Parathyroid adenoma (tissue), 2 donors: ENCODE data around the gene SEC61B.

Source experiments
- H2AFZ ChIP-seq: fragments of 300-600 bp; sonication (generic); one replicate; pipeline ENCODE4 v1.7.0; 2017; ENCODE audit warnings: antibody characterized with exemption, mild to moderate bottlenecking
- H3K27ac ChIP-seq: fragments of 300-600 bp; sonication (generic); one replicate; pipeline ENCODE4 v1.7.0; 2017
- H3K27me3 ChIP-seq: fragments of 300-600 bp; sonication (generic); one replicate; pipeline ENCODE4 v1.7.0; 2017; ENCODE audit warnings: low read length; ENCODE audit not compliant: control insufficient read depth, insufficient read depth
- H3K36me3 ChIP-seq: fragments of 300-600 bp; sonication (generic); one replicate; pipeline ENCODE4 v1.7.0; 2017; ENCODE audit warnings: low read length; ENCODE audit not compliant: control insufficient read depth, insufficient read depth
- H3K4me1 ChIP-seq: fragments of 300-600 bp; sonication (generic); one replicate; pipeline ENCODE4 v1.7.0; 2017; ENCODE audit warnings: control low read depth
- H3K4me2 ChIP-seq: fragments of 300-600 bp; sonication (generic); one replicate; pipeline ENCODE4 v1.7.0; 2017; ENCODE audit warnings: low read length
- H3K4me3 ChIP-seq: fragments of 300-600 bp; sonication (generic); one replicate; pipeline ENCODE4 v1.7.0; 2017; ENCODE audit warnings: low read depth, low read length
- H3K79me2 ChIP-seq: fragments of 300-600 bp; sonication (generic); one replicate; pipeline ENCODE4 v1.7.0; 2017; ENCODE audit warnings: control low read depth
- H3K9ac ChIP-seq: fragments of 300-600 bp; sonication (generic); one replicate; pipeline ENCODE4 v1.7.0; 2017; ENCODE audit warnings: mild to moderate bottlenecking
- H3K9me3 ChIP-seq: fragments of 300-600 bp; sonication (generic); one replicate; pipeline ENCODE4 v1.7.0; 2017; ENCODE audit warnings: low read length; ENCODE audit not compliant: control insufficient read depth
- TF ChIP-seq, protein P1 (sequence below): fragments of 300-600 bp; sonication (generic); IDR thresholded peaks from one replicate; pipeline ENCODE4 v1.7.0; 2017; ENCODE audit warnings: antibody characterized with exemption, mild to moderate bottlenecking
- donor health status: primary hyperparathyroidism.

SEC61B gene

GRCh38 chr9:99197987-99198386 lies 24.1 kb upstream of the SEC61B start:
- Histone ChIP-seq H3K9ac (no peak overlapping the region), H2AFZ (no peak overlapping the region), H3K79me2 (no peaks in the 10 kb centered on the region), H3K36me3 (no peaks in the 10 kb centered on the region), H3K4me3 (no peak overlapping the region), H3K27me3 (no peaks in the 10 kb centered on the region), H3K4me1 (no peaks in the 10 kb centered on the region), H3K9me3 (no peaks in the 10 kb centered on the region), H3K27ac (no peak overlapping the region), H3K4me2 (no peak overlapping the region)
- TF ChIP-seq, protein P1, sequence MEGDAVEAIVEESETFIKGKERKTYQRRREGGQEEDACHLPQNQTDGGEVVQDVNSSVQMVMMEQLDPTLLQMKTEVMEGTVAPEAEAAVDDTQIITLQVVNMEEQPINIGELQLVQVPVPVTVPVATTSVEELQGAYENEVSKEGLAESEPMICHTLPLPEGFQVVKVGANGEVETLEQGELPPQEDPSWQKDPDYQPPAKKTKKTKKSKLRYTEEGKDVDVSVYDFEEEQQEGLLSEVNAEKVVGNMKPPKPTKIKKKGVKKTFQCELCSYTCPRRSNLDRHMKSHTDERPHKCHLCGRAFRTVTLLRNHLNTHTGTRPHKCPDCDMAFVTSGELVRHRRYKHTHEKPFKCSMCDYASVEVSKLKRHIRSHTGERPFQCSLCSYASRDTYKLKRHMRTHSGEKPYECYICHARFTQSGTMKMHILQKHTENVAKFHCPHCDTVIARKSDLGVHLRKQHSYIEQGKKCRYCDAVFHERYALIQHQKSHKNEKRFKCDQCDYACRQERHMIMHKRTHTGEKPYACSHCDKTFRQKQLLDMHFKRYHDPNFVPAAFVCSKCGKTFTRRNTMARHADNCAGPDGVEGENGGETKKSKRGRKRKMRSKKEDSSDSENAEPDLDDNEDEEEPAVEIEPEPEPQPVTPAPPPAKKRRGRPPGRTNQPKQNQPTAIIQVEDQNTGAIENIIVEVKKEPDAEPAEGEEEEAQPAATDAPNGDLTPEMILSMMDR: no peak

DNA sequence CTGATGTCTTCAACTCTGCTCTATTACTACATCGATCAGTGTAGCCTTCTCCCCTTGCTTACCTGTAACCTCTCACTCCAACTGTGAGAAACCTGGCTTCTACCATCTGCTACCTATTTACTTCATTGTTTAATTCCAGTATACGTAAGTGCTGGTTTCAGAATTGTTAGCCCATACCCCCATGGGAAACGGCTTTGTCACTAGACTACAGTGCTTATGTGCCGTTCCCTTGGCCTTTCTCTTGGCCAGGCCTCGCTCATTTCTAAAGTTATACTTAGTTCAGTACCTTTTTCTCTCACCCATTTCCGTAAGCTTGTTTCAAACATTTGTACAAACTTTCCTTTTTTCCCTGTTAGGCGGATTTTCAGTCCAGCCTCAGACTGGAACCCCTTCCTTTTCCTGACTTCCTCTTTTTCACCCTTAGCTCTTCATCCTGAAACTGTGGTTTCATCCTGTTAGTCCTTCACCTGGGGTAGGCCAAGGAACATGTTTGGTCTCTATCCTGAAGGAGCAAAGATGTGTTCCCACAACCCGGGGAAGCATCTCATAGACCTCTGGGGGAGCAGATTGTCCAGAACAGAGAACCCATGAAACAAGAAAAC lies 22.0 kb upstream of the SEC61B start:
- H3K36me3 ChIP-seq: no peaks in the 10 kb centered on the region
- H3K9ac ChIP-seq: no peak overlapping the region
- no peak overlapping the region for H3K4me2 ChIP-seq
- no peak overlapping the region for H2AFZ ChIP-seq
- TF ChIP-seq, protein P1: no peak
- H3K27ac ChIP-seq: no peak overlapping the region
- no peaks in the 10 kb centered on the region for H3K9me3 ChIP-seq
- no peaks in the 10 kb centered on the region for H3K27me3 ChIP-seq
- no peak overlapping the region for H3K4me3 ChIP-seq
- H3K4me1 ChIP-seq: no peaks in the 10 kb centered on the region
- H3K79me2 ChIP-seq: no peaks in the 10 kb centered on the region

- no peak overlapping the region for H3K4me2 ChIP-seq
- no peak overlapping the region for H3K27ac ChIP-seq
- H2AFZ ChIP-seq: no peak overlapping the region
- H3K9ac ChIP-seq: no peak overlapping the region
- no peaks in the 10 kb centered on the region for H3K27me3 ChIP-seq
- H3K79me2 ChIP-seq: no peaks in the 10 kb centered on the region
- no peaks in the 10 kb centered on the region for H3K36me3 ChIP-seq
- no peaks in the 10 kb centered on the region for H3K4me1 ChIP-seq
- no peak overlapping the region for H3K4me3 ChIP-seq
- no peaks in the 10 kb centered on the region for H3K9me3 ChIP-seq
- TF ChIP-seq, protein P1: no peak
Measured at GRCh38 chr9:99201603-99202002, 20.5 kb upstream of the SEC61B start.

- no peak overlapping the region for H3K4me2 ChIP-seq
- no peaks in the 10 kb centered on the region for H3K27me3 ChIP-seq
- no peak overlapping the region for H3K4me3 ChIP-seq
- TF ChIP-seq, protein P1: no peak
- no peak overlapping the region for H3K27ac ChIP-seq
- no peaks in the 10 kb centered on the region for H3K4me1 ChIP-seq
- H3K36me3 ChIP-seq: no peaks in the 10 kb centered on the region
- H3K79me2 ChIP-seq: no peaks in the 10 kb centered on the region
- H3K9me3 ChIP-seq: no peaks in the 10 kb centered on the region
- no peak overlapping the region for H3K9ac ChIP-seq
- H2AFZ ChIP-seq: no peak overlapping the region
Measured at GRCh38 chr9:99210572-99210971, 11.5 kb upstream of the SEC61B start.

GRCh38 chr9:99211746-99212145 lies 10.3 kb upstream of the SEC61B start:
- H3K9me3 ChIP-seq: no peaks in the 10 kb centered on the region
- no peak overlapping the region for H2AFZ ChIP-seq
- H3K4me1 ChIP-seq: no peaks in the 10 kb centered on the region
- TF ChIP-seq, protein P1: no peak
- no peak overlapping the region for H3K4me3 ChIP-seq
- H3K27me3 ChIP-seq: no peaks in the 10 kb centered on the region
- no peak overlapping the region for H3K9ac ChIP-seq
- H3K27ac ChIP-seq: no peak overlapping the region
- H3K36me3 ChIP-seq: no peaks in the 10 kb centered on the region
- H3K79me2 ChIP-seq: no peaks in the 10 kb centered on the region
- no peak overlapping the region for H3K4me2 ChIP-seq
